WTC11 (cell line): ENCODE results near the gene INCENP.

Source experiments
- NFYB ChIP-seq: sonication (generic); formaldehyde crosslinking; conservative IDR thresholded peaks from 2 replicates; pipeline ENCODE4 v1.8.0; 2022; ENCODE audit warnings: low read depth, missing genetic modification reagents
- SMAD3 ChIP-seq: sonication (generic); formaldehyde crosslinking; IDR thresholded peaks from 2 replicates; pipeline ENCODE4 v1.8.0; 2022; ENCODE audit warnings: missing genetic modification reagents, mild to moderate bottlenecking, borderline replicate concordance
- TF ChIP-seq, protein P1 (sequence below): fragments of 200-600 bp; IDR thresholded peaks from 2 replicates; pipeline ENCODE4 v1.8.0; 2022; ENCODE audit warnings: antibody characterized with exemption
- TF ChIP-seq, protein P2 (sequence below): sonication (generic); formaldehyde crosslinking; IDR thresholded peaks from 2 replicates; pipeline ENCODE4 v1.8.1; 2023; ENCODE audit warnings: mild to moderate bottlenecking, missing genetic modification reagents

DNA sequence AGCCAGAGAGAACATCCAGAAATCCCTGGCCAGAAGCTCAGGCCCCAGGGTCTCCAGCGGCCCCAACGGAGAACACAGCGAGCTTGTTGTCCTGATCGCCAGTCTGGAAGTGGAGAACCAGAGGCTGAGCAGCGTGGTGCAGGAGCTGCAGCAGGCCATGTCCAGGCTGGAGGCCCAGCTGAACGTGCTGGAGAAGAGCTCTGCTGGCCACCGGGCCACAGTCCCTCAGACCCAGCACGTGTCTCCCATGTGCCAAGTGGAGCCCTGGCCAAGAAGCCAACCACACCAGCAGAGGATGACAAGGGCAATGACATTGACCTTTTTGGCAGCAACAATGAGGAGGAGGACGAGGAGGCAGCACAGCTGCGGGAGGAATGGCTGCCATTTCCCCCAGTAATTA is 45.6 kb downstream of the INCENP start:
- TF ChIP-seq NFYB (CRISPR knock-in tag), result no peak
- TF ChIP-seq, protein P1, sequence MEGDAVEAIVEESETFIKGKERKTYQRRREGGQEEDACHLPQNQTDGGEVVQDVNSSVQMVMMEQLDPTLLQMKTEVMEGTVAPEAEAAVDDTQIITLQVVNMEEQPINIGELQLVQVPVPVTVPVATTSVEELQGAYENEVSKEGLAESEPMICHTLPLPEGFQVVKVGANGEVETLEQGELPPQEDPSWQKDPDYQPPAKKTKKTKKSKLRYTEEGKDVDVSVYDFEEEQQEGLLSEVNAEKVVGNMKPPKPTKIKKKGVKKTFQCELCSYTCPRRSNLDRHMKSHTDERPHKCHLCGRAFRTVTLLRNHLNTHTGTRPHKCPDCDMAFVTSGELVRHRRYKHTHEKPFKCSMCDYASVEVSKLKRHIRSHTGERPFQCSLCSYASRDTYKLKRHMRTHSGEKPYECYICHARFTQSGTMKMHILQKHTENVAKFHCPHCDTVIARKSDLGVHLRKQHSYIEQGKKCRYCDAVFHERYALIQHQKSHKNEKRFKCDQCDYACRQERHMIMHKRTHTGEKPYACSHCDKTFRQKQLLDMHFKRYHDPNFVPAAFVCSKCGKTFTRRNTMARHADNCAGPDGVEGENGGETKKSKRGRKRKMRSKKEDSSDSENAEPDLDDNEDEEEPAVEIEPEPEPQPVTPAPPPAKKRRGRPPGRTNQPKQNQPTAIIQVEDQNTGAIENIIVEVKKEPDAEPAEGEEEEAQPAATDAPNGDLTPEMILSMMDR, result no peak
- TF ChIP-seq, protein P2, sequence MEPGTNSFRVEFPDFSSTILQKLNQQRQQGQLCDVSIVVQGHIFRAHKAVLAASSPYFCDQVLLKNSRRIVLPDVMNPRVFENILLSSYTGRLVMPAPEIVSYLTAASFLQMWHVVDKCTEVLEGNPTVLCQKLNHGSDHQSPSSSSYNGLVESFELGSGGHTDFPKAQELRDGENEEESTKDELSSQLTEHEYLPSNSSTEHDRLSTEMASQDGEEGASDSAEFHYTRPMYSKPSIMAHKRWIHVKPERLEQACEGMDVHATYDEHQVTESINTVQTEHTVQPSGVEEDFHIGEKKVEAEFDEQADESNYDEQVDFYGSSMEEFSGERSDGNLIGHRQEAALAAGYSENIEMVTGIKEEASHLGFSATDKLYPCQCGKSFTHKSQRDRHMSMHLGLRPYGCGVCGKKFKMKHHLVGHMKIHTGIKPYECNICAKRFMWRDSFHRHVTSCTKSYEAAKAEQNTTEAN (CRISPR knock-in tag), result no peak
- no peak for TF ChIP-seq SMAD3 (CRISPR knock-in tag)
